HG03378 (cell line): ENCODE data around the gene SPEG.

ENCODE experiments used
- ATAC-seq: cut with Tn5 transposase; IDR thresholded peaks from one replicate; pipeline ENCODE4 v1.9.1; 2021; ENCODE audit warnings: mild to moderate bottlenecking, moderate library complexity; ENCODE audit not compliant: unreplicated experiment

The SPEG gene

GRCh38 chr2:219458996-219459395 lies 24.4 kb downstream of the SPEG start:
- ATAC-seq, result no peak

GRCh38 chr2:219459460-219460311 lies 25.0 kb downstream of the SPEG start:
- ATAC-seq, result peak; percentile 58

GRCh38 chr2:219460424-219460926 lies 25.8 kb downstream of the SPEG start:
- ATAC-seq, result no peak

GRCh38 chr2:219461047-219461514 lies 26.4 kb downstream of the SPEG start:
- no peak for ATAC-seq

- no peak for ATAC-seq
These were observed 27.0 kb downstream of the SPEG start for GRCh38 chr2:219461669-219462068.

GRCh38 chr2:219462349-219462748 lies 27.7 kb downstream of the SPEG start:
- no peak for ATAC-seq

GRCh38 chr2:219464286-219465032 lies 29.8 kb downstream of the SPEG start:
- ATAC-seq, result no peak

GRCh38 chr2:219465659-219466561 lies 31.3 kb downstream of the SPEG start:
- ATAC-seq, result no peak

- ATAC-seq, result no peak
These were observed 32.4 kb downstream of the SPEG start for GRCh38 chr2:219466816-219467735.

GRCh38 chr2:219467736-219468075 lies 33.1 kb downstream of the SPEG start:
- ATAC-seq, result no peak

GRCh38 chr2:219468410-219469185 lies 34.0 kb downstream of the SPEG start:
- ATAC-seq, result no peak

GRCh38 chr2:219469186-219469724 lies 34.6 kb downstream of the SPEG start:
- ATAC-seq, result no peak

GRCh38 chr2:219470429-219470828 lies 35.8 kb downstream of the SPEG start:
- ATAC-seq, result no peak

- no peak for ATAC-seq
These were observed 37.1 kb downstream of the SPEG start for GRCh38 chr2:219471476-219472371.

- ATAC-seq, result no peak
These were observed 38.1 kb downstream of the SPEG start for GRCh38 chr2:219472629-219473187.

- ATAC-seq, result no peak
These were observed 38.9 kb downstream of the SPEG start for GRCh38 chr2:219473511-219473910.

GRCh38 chr2:219474285-219475060 lies 39.8 kb downstream of the SPEG start:
- no peak for ATAC-seq
